A673 (cell line): Measurements from ENCODE around the gene A4GALT.

Experiments used
- EZH2 ChIP-seq: fragments of 200-600 bp; sonication (generic); IDR thresholded peaks from 2 replicates; pipeline ENCODE4 v1.6.1; 2017; ENCODE audit warnings: borderline replicate concordance, low read depth, mild to moderate bottlenecking, mixed read lengths, antibody characterized with exemption, low read length; ENCODE audit not compliant: poor library complexity, severe bottlenecking
- TF ChIP-seq, protein P1 (sequence below): fragments of 300-800, 200-600 bp; sonication (generic); conservative IDR thresholded peaks from 2 replicates; pipeline ENCODE4 v1.5.1; 2017; ENCODE audit warnings: low read depth, mild to moderate bottlenecking, antibody characterized with exemption, low read length, moderate library complexity, mixed read lengths

DNA sequence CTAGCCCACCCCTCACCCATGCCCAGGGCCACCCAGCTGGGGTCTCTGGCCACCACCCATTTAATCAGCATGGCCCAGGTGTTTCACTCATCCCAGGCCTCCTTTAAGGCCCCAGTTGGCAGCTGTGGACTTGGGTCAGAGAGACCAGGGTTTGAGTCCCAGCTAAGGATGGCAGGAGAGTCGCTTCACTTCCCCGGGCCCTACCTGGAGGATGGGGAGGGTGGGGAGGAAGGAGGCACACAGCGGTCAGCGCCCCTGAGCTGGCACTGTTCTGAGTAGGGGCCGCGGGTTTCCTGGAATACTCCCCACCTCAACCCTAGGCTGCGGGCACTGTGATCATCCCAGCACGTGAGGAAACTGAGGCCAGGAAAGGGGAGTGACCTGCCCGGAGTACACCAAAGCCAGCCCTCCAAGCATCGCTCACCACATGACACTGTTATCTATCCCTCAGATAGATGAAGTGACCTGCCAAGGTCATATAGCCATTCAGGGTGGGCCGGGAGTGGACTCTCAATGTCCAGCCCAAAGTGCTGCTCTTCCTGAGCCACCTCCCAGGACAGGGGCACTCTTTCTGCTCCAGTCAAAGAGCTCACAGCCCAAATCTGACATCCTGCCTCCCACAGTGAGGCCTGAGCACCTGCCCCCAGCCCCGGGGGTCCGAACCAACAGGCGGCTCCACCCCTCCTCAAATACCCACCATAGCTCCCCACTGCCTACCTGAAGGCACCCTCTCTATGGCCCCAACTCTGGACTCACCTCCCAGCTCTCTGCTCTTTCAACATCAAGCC is 76.8 kb downstream of the A4GALT start:
- no peak for TF ChIP-seq EZH2
- TF ChIP-seq, protein P1, sequence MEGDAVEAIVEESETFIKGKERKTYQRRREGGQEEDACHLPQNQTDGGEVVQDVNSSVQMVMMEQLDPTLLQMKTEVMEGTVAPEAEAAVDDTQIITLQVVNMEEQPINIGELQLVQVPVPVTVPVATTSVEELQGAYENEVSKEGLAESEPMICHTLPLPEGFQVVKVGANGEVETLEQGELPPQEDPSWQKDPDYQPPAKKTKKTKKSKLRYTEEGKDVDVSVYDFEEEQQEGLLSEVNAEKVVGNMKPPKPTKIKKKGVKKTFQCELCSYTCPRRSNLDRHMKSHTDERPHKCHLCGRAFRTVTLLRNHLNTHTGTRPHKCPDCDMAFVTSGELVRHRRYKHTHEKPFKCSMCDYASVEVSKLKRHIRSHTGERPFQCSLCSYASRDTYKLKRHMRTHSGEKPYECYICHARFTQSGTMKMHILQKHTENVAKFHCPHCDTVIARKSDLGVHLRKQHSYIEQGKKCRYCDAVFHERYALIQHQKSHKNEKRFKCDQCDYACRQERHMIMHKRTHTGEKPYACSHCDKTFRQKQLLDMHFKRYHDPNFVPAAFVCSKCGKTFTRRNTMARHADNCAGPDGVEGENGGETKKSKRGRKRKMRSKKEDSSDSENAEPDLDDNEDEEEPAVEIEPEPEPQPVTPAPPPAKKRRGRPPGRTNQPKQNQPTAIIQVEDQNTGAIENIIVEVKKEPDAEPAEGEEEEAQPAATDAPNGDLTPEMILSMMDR, result no peak
